ENCODE measurements around the gene WDR47. TPM values are rescaled to one million over a fixed set of nuclear protein-coding genes. Genes with fewer than 3 reads are reported as not detected.

Gene WDR47
- total and polyA plus RNA-seq, 9 donors = 7.3 to 21.3 (median 12.6) TPM

DNA sequence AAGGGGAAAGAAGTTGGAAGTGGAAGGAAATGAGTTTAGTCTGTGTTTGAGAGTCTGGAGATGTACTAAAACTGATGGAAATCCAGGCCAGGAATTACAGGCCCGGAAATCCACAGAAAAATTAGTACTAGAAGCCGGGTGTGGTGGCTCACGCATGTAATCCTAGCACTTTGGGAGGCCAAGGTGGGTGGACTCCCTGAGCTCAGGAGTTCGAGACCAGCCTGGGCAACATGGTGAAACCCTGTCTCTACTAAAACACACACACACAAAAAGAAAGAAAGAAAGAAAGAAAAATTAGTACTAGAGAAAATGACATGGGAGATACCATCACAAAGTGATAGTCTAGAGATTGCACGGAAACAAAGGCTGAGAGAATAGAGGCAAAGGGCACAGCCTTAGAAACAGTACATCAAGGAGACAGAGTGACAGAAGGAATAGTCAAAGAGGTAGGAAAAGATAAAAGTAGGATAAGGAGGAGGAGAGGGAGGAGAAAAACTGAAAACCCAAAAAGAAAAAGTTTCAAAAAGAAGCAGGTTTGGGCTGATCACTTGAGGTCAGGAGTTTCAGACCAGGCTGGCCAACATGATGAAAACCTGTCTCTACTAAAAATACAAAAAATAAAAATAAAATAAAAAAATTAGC, 38.7 kb upstream of the WDR47 start:
- Histone ChIP-seq H3K4me3 (no peak overlapping the region), H3K4me1 (ENCODE audit: insufficient read depth) (peaks cover 2% of the 10 kb centered on the region), H3K27ac (peak overlapping the region in 1 of 2 donors; percentile 28), H3K36me3 (no peaks in the 10 kb centered on the region), H3K27me3 (no peaks in the 10 kb centered on the region), H3K9me3 (no peaks in the 10 kb centered on the region)
- TF ChIP-seq, protein P1, sequence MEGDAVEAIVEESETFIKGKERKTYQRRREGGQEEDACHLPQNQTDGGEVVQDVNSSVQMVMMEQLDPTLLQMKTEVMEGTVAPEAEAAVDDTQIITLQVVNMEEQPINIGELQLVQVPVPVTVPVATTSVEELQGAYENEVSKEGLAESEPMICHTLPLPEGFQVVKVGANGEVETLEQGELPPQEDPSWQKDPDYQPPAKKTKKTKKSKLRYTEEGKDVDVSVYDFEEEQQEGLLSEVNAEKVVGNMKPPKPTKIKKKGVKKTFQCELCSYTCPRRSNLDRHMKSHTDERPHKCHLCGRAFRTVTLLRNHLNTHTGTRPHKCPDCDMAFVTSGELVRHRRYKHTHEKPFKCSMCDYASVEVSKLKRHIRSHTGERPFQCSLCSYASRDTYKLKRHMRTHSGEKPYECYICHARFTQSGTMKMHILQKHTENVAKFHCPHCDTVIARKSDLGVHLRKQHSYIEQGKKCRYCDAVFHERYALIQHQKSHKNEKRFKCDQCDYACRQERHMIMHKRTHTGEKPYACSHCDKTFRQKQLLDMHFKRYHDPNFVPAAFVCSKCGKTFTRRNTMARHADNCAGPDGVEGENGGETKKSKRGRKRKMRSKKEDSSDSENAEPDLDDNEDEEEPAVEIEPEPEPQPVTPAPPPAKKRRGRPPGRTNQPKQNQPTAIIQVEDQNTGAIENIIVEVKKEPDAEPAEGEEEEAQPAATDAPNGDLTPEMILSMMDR (IDR thresholded peaks at IDR 0.05) = no peak
- no peak for TF ChIP-seq POLR2A (IDR thresholded peaks at IDR 0.05)
- no peak for TF ChIP-seq EP300 (IDR thresholded peaks at IDR 0.05)
- no peak for DNase-seq
- WGBS, 3 donors = 78 to 82% (median 81%) methylated on average over 5 of the region's 5 CpGs
- intact Hi-C loops (cut with DNase I) = no loop called here

DNA sequence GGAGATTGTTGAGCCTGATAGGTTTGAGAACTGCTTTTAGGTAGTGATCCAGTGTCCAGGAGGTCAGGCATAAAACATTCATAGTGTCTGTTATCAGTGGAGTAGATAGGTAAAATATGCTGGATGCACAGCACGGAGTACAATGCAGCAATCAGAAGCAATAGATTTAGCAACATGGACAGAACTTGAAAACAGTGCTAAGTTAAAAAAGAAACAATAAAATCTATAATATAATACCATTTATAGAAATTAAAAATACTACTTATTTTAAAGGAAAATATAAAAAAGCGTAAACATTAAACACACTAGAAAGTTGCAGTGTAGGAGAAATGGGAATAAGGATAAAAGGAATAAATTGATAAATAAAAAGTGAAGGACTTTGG, 37.3 kb upstream of the WDR47 start:
- intact Hi-C loops (cut with DNase I) = loop anchor here in 1 of 4 donors (5.0 kb wide), 1 partner anchor 37 kb away; the partner anchor contains the start of gene WDR47

DNA sequence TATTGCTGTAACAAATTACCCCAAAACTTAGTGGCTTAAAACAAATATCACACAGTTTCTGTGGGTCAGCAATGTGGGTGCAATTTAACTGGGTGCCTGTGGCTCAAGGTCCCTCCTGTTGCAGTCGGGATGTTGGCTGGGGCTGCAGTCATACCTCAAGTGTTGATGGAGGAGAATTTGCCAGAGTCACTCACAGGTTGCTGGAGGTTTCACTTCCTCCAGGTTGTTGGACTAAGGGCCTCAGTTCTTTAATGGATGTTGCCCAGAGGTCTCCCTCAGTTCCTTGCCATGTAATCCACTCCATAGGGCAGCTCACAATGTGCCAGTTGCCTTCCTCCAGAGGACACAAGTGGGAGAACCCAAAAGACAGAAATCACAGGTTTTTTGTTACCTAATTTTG, 36.4 kb upstream of the WDR47 start:
- intact Hi-C loops (cut with DNase I) = loop anchor here in 1 of 4 donors (5.0 kb wide), 1 partner anchor 36 kb away; the partner anchor contains the start of gene WDR47
- Histone ChIP-seq H3K27me3 (no peaks in the 10 kb centered on the region), H3K4me3 (no peak overlapping the region), H3K27ac (no peak overlapping the region), H3K36me3 (no peaks in the 10 kb centered on the region), H3K4me1 (ENCODE audit: insufficient read depth) (peaks cover 1% of the 10 kb centered on the region), H3K9me3 (no peaks in the 10 kb centered on the region)
- WGBS, 3 donors = 85 to 92% (median 87%) methylated on average over 1 of the region's 1 CpG
- DNase-seq = no peak
- TF ChIP-seq POLR2A (IDR thresholded peaks at IDR 0.05) (no peak), EP300 (IDR thresholded peaks at IDR 0.05) (no peak)
- TF ChIP-seq, protein P1 (IDR thresholded peaks at IDR 0.05) = no peak

More for the DNA sequence above, 37.3 kb upstream of the WDR47 start:
- 88 to 93% (median 89%) methylated on average over 2 of the region's 2 CpGs for WGBS, 3 donors
- TF ChIP-seq, protein P1 (IDR thresholded peaks at IDR 0.05) = no peak
- TF ChIP-seq POLR2A (IDR thresholded peaks at IDR 0.05) (no peak), EP300 (IDR thresholded peaks at IDR 0.05) (no peak)
- no peak for DNase-seq
- no peaks in the 10 kb centered on the region for H3K9me3 ChIP-seq
- H3K36me3 ChIP-seq = no peaks in the 10 kb centered on the region
- no peaks in the 10 kb centered on the region for H3K27me3 ChIP-seq
- H3K4me1 ChIP-seq (ENCODE audit: insufficient read depth) = peaks cover 2% of the 10 kb centered on the region
- H3K4me3 ChIP-seq = no peak overlapping the region
- H3K27ac ChIP-seq = peak overlapping the region in 1 of 2 donors; percentile 28

DNA sequence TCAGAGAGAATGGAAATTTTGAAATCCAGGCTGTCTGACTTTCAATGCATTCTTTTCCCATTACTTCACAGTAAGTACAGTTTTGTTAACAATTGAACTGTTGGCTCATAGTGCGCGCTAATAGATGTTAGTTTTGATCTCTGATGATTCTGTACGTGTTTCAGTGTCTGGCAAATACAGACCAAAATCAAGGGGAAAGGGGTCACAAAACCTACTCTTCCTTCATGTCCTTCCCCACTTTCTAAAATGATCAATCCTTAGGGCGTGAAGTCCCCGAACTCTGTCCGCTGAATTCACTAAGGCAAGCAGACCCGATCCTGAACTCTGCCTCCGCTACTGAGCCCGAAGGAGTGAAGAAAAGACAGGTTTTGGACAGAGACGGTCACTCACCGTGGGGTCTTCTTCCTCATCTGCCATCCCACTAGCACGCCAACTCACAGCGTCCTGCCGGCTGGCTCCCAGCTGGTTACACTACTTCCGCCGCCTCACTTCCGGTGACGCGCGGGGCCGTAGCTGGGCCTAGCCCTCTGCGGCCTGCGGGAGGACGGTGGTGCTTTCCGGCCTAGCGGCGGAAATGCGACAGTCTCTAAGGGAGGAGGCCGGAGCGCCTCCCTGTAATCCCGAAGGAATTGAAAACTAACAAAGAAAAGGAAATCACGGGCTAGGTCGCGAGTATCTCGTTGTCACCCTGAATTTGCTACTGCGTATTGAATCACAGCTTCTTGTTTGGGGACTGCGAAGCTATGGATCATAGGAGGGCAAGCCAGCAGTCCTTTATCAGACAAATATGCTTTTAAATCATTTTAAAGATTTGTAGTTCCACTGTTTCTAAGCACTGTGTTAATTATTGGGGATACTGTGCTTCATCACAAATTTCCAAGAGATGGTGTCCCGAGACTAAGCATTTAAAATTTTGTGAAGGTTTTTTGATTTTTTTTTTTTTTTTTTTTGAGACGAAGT, 33.9 kb upstream of the WDR47 start, which contains the start of gene TAF13:
TAF13 (minus strand) TSS at position 473 of the 960 bp plus-strand sequence; CDS start at position 417, 56 bp downstream.
- intact Hi-C loops (cut with DNase I) = loop anchor here in 1 of 4 donors (5.0 kb wide), 1 partner anchor 34 kb away; the partner anchor contains the start of gene WDR47
- H3K4me1 ChIP-seq (ENCODE audit: insufficient read depth) = peaks cover 1% of the 10 kb centered on the region
- no peaks in the 10 kb centered on the region for H3K36me3 ChIP-seq
- peak; percentile 93 to 95 (median 93) for DNase-seq
- H3K27ac ChIP-seq = peak within 1 kb of the TSS; percentile 15 to 89
- no peaks in the 10 kb centered on the region for H3K27me3 ChIP-seq
- H3K9me3 ChIP-seq = no peaks in the 10 kb centered on the region
- peak within 1 kb of the TSS; percentile 57 for H3K4me3 ChIP-seq
- WGBS, 3 donors = 4 to 5% (median 4%) methylated on average over 39 of the region's 39 CpGs
- peak; percentile 92 for TF ChIP-seq POLR2A (IDR thresholded peaks at IDR 0.05)
- TF ChIP-seq EP300 (IDR thresholded peaks at IDR 0.05) = no peak
- TF ChIP-seq, protein P1 (IDR thresholded peaks at IDR 0.05) = peak in 2 of 3 donors; percentile 60 to 64

Data from ovary (tissue), 9 donors.